ENCODE results near the gene RBM20.

The RBM20 gene

GRCh38 chr10:110880012-110880411, 235.9 kb downstream of the RBM20 start:
- no peak for DNase-seq

- DNase-seq: no peak
Measured at GRCh38 chr10:110881247-110881646, 237.1 kb downstream of the RBM20 start.

- no peak for DNase-seq
Measured at GRCh38 chr10:110881905-110882304, 237.8 kb downstream of the RBM20 start.

- DNase-seq: no peak
Measured at GRCh38 chr10:110883924-110884323, 239.8 kb downstream of the RBM20 start.

GRCh38 chr10:110885932-110886674, 242.0 kb downstream of the RBM20 start:
- DNase-seq: no peak

- DNase-seq: no peak
Measured at GRCh38 chr10:110887560-110887959, 243.4 kb downstream of the RBM20 start.

Data from NCI-H1694 treated with DMSO at 0.1 percent for 48 hours (cell line).